Immature natural killer cell (primary cell): ENCODE data around the gene LINGO3. TPM values are rescaled to one million over a fixed set of nuclear protein-coding genes. Genes with fewer than 3 reads are reported as not detected.

Experiments used
- DNase-seq, 3 donors: peaks; one replicate each; pipeline ENCODE4 v3.0.0; 2022; ENCODE audit warnings: mixed read lengths in 1 of 3
- H3K27ac Mint-ChIP-seq, 6 donors: one replicate each; pipeline ENCODE4 v1.8.0; 2020; ENCODE audit warnings: mixed read lengths in 6 of 6, mild to moderate bottlenecking in 5 of 6, inconsistent platforms in 4 of 6, moderate library complexity in 3 of 6
- H3K27me3 Mint-ChIP-seq, 3 donors: one replicate each; pipeline ENCODE4 v1.8.0; 2020 to 2021; ENCODE audit warnings: low read depth in 3 of 3, mild to moderate bottlenecking in 3 of 3, mixed read lengths in 3 of 3, moderate library complexity in 3 of 3, inconsistent platforms in 1 of 3
- H3K36me3 Mint-ChIP-seq, 3 donors: one replicate each; pipeline ENCODE4 v1.8.0; 2020; ENCODE audit warnings: mixed read lengths in 3 of 3, inconsistent platforms in 2 of 3, mild to moderate bottlenecking in 2 of 3
- H3K4me1 Mint-ChIP-seq, 2 donors: one replicate each; pipeline ENCODE4 v1.8.0; 2020; ENCODE audit warnings: inconsistent platforms in 2 of 2, mild to moderate bottlenecking in 2 of 2, mixed read lengths in 2 of 2, moderate library complexity in 1 of 2
- H3K4me3 Mint-ChIP-seq, 5 donors: one replicate each; pipeline ENCODE4 v1.8.0; 2020; ENCODE audit warnings: mild to moderate bottlenecking in 5 of 5, mixed read lengths in 5 of 5, inconsistent platforms in 3 of 5, moderate library complexity in 3 of 5
- H3K9me3 Mint-ChIP-seq, 6 donors: one replicate each; pipeline ENCODE4 v1.8.0; 2020; ENCODE audit warnings: mild to moderate bottlenecking in 6 of 6, mixed read lengths in 6 of 6, inconsistent platforms in 4 of 6, moderate library complexity in 3 of 6
- polyA plus RNA-seq, 3 donors: library from polyadenylated mRNA; unstranded; fragments of 300-500 nt; fragmentation: Illumina TruSeq; gene quantifications; one replicate each; pipeline ENCODE4 v1.2.3, GENCODE V29; 2021

Gene LINGO3
- polyA plus RNA-seq, 3 donors from 2014 or later = 2.7 to 13.2 (median 2.7) TPM

GRCh38 chr19:2315818-2316353 is 7.9 kb upstream of the LINGO3 start:
- H3K36me3 Mint-ChIP-seq = peaks cover 0 to 8% (median 6%) of the 10 kb centered on the region in 3 donors
- peak; percentile 60 to 61 (median 60) for DNase-seq
- peaks cover 5 to 8% of the 10 kb centered on the region in 2 donors for H3K4me1 Mint-ChIP-seq
- peaks cover 0 to 10% (median 7%) of the 10 kb centered on the region in 6 donors for H3K9me3 Mint-ChIP-seq
- peak overlapping the region in 3 of 5 donors; percentile 1 to 46 (median 15) for H3K4me3 Mint-ChIP-seq
- peaks cover 8 to 12% (median 9%) of the 10 kb centered on the region in 3 donors for H3K27me3 Mint-ChIP-seq
- H3K27ac Mint-ChIP-seq = peak overlapping the region in 1 of 6 donors; percentile 66

GRCh38 chr19:2315121-2315817 is 7.3 kb upstream of the LINGO3 start:
- Mint-ChIP-seq H3K4me1 (peaks cover 5 to 8% of the 10 kb centered on the region in 2 donors), H3K9me3 (peaks cover 0 to 10% (median 7%) of the 10 kb centered on the region in 6 donors), H3K4me3 (peak overlapping the region in 2 of 5 donors; percentile 27 to 46), H3K27ac (no peak overlapping the region), H3K36me3 (peaks cover 0 to 8% (median 6%) of the 10 kb centered on the region in 3 donors), H3K27me3 (peaks cover 8 to 12% (median 9%) of the 10 kb centered on the region in 3 donors)
- no peak for DNase-seq

GRCh38 chr19:2312820-2313501 is 5.0 kb upstream of the LINGO3 start:
- H3K4me3 Mint-ChIP-seq = peak overlapping the region in 1 of 5 donors; percentile 7
- DNase-seq = no peak
- peaks cover 8 to 11% of the 10 kb centered on the region in 2 donors for H3K4me1 Mint-ChIP-seq
- no peak overlapping the region for H3K27ac Mint-ChIP-seq
- H3K27me3 Mint-ChIP-seq = peaks cover 16 to 24% (median 20%) of the 10 kb centered on the region in 3 donors
- peaks cover 0 to 10% (median 7%) of the 10 kb centered on the region in 6 donors for H3K9me3 Mint-ChIP-seq
- H3K36me3 Mint-ChIP-seq = peaks cover 0 to 8% (median 6%) of the 10 kb centered on the region in 3 donors

- peaks cover 0 to 8% (median 6%) of the 10 kb centered on the region in 3 donors for H3K36me3 Mint-ChIP-seq
- H3K27me3 Mint-ChIP-seq = peaks cover 25 to 32% (median 26%) of the 10 kb centered on the region in 3 donors
- DNase-seq = no peak
- peaks cover 7 to 11% of the 10 kb centered on the region in 2 donors for H3K4me1 Mint-ChIP-seq
- H3K27ac Mint-ChIP-seq = no peak overlapping the region
- H3K4me3 Mint-ChIP-seq = no peak overlapping the region
- H3K9me3 Mint-ChIP-seq = peaks cover 0 to 10% (median 7%) of the 10 kb centered on the region in 6 donors
Measured at GRCh38 chr19:2311093-2311492, 3.1 kb upstream of the LINGO3 start.

DNA sequence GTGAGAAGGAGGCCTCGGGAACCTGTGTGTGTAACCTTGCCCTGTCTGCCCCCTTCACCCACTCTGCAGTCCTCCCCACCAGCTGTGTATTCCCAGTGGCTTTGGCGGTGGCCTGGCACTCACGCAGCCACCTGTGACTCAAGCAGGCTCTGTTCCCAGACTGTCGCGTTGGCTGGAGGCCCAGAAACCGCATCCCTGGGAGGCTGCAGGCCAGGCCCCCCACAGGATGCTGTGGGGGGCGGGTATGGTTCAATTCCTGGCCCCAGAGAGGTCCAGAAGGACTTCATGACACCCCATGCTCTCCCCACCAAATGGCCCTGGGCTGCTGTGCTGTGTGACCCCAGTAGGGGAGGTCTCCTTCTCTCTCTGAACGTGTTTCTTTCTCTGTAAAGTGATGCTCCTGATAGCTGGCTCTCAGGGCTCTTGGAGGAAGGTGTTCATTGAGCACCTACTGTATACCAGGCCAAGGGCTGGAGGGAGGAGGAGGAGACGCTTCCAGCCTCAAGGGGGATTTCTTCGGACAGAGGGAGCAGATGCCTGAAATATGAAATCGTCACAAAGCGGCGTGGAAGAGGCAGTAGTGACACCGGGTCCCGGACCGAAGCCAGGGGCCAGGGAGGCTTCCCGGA is 1.9 kb upstream of the LINGO3 start:
- Mint-ChIP-seq H3K36me3 (peaks cover 0 to 4% (median under 1%) of the 10 kb centered on the region in 3 donors), H3K27ac (no peak overlapping the region), H3K9me3 (peaks cover 0 to 2% (median 1%) of the 10 kb centered on the region in 6 donors), H3K4me1 (peaks cover 0 to 5% of the 10 kb centered on the region in 2 donors), H3K4me3 (no peak overlapping the region), H3K27me3 (peaks cover 23 to 37% (median 25%) of the 10 kb centered on the region in 3 donors)
- no peak for DNase-seq

DNA sequence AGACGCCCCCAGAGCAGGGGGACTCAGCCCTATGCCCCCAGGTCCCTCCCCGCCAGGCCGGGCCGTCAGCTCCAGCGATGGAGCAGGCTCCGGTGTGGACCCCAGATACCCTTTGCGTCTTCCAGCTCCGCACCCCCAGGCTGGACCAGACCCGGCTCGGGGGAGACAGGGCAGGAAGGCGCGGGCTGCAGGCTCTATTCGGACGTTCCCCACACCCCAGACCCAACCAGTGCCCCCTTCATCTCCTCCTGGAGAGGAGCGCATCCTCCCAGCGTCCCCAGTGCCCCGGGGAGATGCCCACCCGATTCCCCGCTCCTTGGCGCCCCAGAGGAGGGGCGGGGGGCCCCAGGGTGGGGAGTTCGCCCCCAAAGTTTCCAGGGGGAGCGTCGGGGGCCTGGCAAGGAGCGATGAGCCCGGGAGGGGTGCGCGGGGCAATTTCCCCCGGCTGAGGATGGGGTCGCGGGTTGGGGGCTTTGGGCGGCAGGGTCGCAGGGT is 389 bp downstream of the LINGO3 start:
- H3K4me1 Mint-ChIP-seq = peaks cover 6 to 19% of the 10 kb centered on the region in 2 donors
- peaks cover 21 to 43% (median 29%) of the 10 kb centered on the region in 3 donors for H3K27me3 Mint-ChIP-seq
- H3K36me3 Mint-ChIP-seq = no peaks in the 10 kb centered on the region
- DNase-seq = no peak
- H3K9me3 Mint-ChIP-seq = no peaks in the 10 kb centered on the region
- H3K27ac Mint-ChIP-seq = no peak overlapping the region
- peak overlapping the region in 1 of 5 donors; percentile 33 for H3K4me3 Mint-ChIP-seq

DNA sequence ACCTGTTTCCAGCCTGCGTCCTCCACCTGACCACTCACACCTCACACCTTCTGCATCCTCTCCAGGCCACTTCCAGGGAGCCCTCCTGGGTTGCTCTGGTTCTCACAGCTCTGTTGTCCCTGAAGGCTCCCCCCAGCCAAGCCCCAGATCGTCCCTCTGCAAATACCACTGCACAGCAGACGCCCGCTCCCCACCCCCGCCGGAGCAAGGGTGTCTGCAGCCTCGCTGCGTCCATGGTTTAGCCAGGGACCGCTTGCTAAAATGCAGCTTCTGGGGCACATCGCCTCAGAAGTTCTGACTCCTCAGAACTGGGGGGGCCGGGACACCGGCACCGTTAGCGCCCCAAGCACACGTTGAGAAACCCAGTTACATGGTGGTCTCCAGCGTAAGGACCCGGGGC is 983 bp downstream of the LINGO3 start:
- no peaks in the 10 kb centered on the region for H3K9me3 Mint-ChIP-seq
- no peak for DNase-seq
- peak overlapping the region in 2 of 5 donors; percentile 29 to 32 for H3K4me3 Mint-ChIP-seq
- H3K36me3 Mint-ChIP-seq = no peaks in the 10 kb centered on the region
- no peak overlapping the region for H3K27ac Mint-ChIP-seq
- peaks cover 7 to 21% of the 10 kb centered on the region in 2 donors for H3K4me1 Mint-ChIP-seq
- peaks cover 24 to 39% (median 27%) of the 10 kb centered on the region in 3 donors for H3K27me3 Mint-ChIP-seq

DNA sequence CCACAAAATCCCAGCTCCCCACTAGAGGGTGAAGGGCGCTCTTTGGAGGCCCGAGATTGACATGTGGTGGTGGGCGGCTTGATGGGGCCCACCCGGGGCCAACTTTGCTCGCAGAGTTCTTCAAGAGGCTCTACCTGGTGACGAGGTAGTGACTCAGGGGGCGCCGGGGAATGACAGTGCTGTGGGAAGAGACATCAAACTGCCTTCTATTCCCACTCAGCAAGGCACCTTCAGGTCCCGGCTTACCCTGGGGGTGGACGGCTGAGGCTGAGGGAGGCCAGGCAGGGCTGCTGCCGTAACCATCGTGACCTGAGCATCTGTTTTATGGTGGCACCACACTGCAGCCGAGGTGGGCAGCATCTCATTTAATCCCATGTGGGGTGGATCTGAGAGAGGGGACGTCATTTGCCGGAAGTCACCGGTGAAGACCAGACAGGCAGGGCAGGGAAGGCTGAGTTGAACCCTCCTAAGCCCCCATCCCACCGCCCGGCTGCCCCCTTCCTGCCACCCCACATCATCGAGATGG is 1.6 kb downstream of the LINGO3 start:
- DNase-seq = no peak
- Mint-ChIP-seq H3K4me1 (peaks cover 7 to 21% of the 10 kb centered on the region in 2 donors), H3K4me3 (no peak overlapping the region), H3K27ac (no peak overlapping the region), H3K9me3 (no peaks in the 10 kb centered on the region), H3K27me3 (peaks cover 27 to 38% (median 28%) of the 10 kb centered on the region in 3 donors), H3K36me3 (no peaks in the 10 kb centered on the region)

DNA sequence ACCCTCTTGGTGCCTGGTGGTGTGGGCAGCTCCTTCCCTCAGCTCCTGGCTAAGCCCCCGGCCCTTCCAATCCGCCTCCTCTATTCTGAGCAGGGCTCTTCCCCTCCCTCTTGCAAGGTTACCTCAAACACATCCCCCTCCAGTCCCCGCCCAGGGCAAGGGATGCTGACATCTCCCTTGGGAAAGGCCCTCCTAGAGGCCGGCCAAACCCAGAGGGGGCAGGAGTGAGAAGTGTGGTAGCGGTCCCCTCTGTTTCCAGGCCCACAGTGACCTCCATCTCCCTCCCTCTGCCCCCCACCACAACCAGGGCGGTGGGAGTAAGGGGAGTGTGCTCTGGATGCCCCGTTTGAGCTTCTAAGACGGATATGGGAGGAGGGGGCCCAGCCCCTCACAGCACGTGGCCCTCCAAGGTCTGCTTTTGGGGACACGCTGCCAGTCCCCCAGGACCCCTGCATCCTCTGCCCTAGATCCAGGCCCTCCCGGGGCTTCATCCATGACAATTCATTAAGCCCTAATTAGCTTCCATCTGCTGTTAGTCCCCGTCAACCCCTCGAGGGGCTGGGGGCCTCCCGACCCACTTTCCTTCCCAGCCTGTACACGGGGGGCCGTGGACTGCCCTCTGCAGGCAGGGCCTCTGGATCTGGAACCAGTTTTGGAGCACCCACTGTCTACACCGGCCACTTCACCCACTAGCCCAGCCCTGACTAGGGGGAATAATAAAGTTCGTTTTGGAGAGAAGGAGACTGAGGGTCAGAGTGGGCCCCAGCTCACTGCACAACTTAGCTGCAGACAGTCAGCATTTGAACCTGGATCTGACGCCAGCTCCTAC is 2.3 kb downstream of the LINGO3 start:
- Mint-ChIP-seq H3K27ac (no peak overlapping the region), H3K27me3 (peaks cover 27 to 38% (median 30%) of the 10 kb centered on the region in 3 donors), H3K4me1 (peaks cover 7 to 22% of the 10 kb centered on the region in 2 donors), H3K4me3 (no peak overlapping the region), H3K9me3 (no peaks in the 10 kb centered on the region), H3K36me3 (no peaks in the 10 kb centered on the region)
- no peak for DNase-seq

DNA sequence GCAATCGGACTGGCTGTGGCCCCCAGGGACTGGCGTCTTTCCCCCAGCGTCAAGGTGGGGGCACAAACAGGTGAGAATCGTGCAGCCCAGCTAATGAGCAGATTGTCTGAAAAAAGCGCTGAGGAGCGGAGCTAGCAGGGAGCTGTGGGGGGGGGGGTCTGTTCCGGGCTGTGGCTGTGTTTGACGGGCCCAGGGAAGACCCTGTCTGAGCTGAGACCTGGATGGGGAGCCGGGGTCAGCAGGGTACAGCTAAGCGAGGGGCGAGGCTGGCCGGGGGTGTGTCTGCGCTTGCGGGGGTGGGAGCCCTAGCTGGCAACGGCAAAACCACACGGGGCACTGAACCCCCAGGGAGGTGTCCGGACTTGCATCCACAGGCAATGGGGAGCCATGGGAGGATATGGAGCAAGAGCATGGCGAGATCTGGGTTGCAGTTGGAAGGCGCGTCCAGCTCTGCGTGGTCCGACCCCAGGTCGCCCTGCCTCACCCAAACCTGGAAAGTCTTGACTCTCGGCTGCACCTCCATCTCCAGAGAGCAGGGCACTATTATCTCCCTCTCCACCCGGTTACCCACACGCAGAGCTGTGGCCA is 4.6 kb downstream of the LINGO3 start:
- Mint-ChIP-seq H3K9me3 (no peaks in the 10 kb centered on the region), H3K4me1 (peaks cover 7 to 20% of the 10 kb centered on the region in 2 donors), H3K27ac (peak overlapping the region in 3 of 6 donors; percentile 45 to 74 (median 59)), H3K27me3 (peaks cover 18 to 24% (median 23%) of the 10 kb centered on the region in 3 donors), H3K36me3 (no peaks in the 10 kb centered on the region), H3K4me3 (peak overlapping the region; percentile 70 to 85 (median 71))
- no peak for DNase-seq

DNA sequence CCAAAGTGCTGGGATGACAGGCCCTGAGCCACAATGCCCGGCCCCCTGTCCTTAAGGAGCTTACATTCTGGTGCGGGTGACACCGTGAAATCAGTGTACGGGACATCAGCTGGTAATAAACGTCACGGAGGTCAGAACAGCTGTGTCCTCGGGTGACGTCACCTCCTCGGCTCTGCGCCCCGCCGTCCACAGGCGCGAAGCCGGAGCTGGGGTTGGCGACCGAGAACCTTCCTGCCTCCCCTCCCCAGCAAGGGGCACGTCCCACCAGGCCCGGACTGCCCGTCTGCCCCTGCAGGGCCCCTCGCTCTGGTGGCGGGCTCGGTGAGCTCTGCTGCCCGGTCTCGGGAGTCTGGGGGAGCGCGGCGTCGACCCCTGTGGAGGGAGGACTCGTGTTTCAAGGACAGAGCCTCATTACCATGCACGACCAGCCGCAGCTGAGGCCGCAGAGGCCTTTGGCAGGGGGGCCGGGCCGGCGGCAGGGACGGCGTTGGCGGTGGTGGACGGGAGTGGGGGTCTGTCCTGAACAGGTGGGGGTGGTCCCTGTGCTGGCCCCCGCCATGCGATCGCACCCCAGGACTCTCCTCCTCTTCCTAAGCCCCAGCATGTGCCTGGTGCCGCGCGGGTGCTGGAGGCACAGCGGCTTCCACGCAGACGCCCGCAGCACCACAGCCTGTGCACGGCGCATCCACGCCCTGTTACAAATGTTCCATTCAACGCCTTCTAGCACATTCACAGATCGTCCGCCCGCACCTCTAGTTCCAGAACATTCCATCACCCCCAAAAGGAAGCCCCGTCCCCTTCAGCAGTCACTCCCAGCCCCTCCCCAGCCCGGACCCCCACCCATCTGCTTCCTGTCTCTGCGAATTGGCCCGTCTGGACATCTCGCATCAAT is 5.4 kb downstream of the LINGO3 start:
- peaks cover 7 to 20% of the 10 kb centered on the region in 2 donors for H3K4me1 Mint-ChIP-seq
- H3K4me3 Mint-ChIP-seq = peak overlapping the region; percentile 70 to 85 (median 71)
- peak; percentile 62 to 66 (median 65) for DNase-seq
- no peaks in the 10 kb centered on the region for H3K9me3 Mint-ChIP-seq
- H3K36me3 Mint-ChIP-seq = no peaks in the 10 kb centered on the region
- peak overlapping the region in 5 of 6 donors; percentile 35 to 83 (median 59) for H3K27ac Mint-ChIP-seq
- peaks cover 18 to 24% (median 23%) of the 10 kb centered on the region in 3 donors for H3K27me3 Mint-ChIP-seq
